ENCODE data around the gene RCL1. TPM values are rescaled to one million over a fixed set of nuclear protein-coding genes. Genes with fewer than 3 reads are reported as not detected.

Gene RCL1
- total RNA-seq, 4 donors from 2014 or later = 13.4 to 19.1 (median 14.9) TPM

DNA sequence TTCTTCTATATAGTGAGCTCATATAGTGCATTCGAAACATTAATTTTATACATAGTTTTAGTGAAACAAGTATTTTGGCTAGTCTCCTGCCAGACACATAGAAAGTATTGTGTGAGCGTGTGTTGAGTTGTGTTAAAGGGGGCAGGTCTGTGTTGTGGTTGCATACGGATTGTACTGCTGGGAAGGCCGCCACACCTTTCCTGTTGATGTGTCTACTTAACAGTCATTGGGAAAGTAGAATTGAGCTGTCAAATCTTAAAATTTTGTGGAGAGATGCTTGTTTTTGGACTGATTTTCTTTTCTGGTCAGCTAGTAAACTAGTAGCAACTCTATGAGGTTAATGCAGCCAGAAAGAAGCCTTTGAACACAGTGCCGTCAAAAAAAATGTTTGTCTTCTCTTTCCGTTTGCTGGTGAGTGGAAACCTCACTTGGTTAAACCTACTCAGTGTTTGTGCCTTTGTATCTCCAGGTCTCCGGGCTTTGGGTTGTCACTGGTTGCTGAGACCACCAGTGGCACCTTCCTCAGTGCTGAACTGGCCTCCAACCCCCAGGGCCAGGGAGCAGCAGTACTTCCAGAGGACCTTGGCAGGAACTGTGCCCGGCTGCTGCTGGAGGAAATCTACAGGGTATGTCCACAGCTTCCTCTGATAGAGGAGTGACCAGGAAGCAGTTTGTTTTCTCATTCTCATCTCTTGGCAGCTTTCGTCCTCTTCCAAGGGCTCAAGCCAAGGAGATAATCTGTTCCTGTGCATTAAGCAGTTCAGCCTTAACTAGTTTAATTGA lies 51.5 kb downstream of the RCL1 start:
- WGBS = 90% methylated on average over 8 of the region's 9 CpGs

DNA sequence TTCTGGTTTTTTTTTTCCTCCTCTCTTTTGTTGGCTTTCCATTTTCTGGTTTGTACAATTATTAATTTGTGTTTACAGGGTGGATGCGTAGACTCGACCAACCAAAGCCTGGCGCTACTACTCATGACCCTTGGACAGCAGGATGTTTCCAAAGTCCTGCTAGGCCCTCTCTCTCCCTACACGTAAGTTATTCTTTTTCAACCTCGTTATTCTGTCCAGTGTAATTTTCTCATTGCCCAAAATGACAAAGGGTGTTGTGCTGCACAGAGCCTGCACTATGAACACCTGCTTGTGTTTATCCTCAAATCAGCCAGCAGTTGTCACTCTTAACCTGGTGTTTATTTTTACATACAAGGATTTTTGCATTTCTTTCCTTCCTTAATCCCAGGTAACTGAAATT lies 56.6 kb downstream of the RCL1 start:
- Histone ChIP-seq H3K9me3 (no peaks in the 10 kb centered on the region), H3K4me3 (no peak overlapping the region), H3K27me3 (no peaks in the 10 kb centered on the region), H3K4me1 (no peaks in the 10 kb centered on the region), H3K36me3 (peaks cover 16 to 77% (median 46%) of the 10 kb centered on the region in 4 donors), H3K27ac (replicated peaks in 1 of 4) (no peak overlapping the region)
- intact Hi-C loops (cut with DNase I) = no loop called here
- no peak for TF ChIP-seq EP300 (IDR thresholded peaks at IDR 0.05)
- TF ChIP-seq, protein P1, sequence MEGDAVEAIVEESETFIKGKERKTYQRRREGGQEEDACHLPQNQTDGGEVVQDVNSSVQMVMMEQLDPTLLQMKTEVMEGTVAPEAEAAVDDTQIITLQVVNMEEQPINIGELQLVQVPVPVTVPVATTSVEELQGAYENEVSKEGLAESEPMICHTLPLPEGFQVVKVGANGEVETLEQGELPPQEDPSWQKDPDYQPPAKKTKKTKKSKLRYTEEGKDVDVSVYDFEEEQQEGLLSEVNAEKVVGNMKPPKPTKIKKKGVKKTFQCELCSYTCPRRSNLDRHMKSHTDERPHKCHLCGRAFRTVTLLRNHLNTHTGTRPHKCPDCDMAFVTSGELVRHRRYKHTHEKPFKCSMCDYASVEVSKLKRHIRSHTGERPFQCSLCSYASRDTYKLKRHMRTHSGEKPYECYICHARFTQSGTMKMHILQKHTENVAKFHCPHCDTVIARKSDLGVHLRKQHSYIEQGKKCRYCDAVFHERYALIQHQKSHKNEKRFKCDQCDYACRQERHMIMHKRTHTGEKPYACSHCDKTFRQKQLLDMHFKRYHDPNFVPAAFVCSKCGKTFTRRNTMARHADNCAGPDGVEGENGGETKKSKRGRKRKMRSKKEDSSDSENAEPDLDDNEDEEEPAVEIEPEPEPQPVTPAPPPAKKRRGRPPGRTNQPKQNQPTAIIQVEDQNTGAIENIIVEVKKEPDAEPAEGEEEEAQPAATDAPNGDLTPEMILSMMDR (IDR thresholded peaks at IDR 0.05) = no peak
- TF ChIP-seq POLR2A (IDR thresholded peaks at IDR 0.05; ENCODE audit: low read depth) = no peak
- TF ChIP-seq POLR2AphosphoS5 (IDR thresholded peaks at IDR 0.05) = no peak
- 89% methylated on average over 5 of the region's 5 CpGs for WGBS
- DNase-seq (ENCODE audit: extremely low spot score) = no peak

More for the DNA sequence above, 51.5 kb downstream of the RCL1 start:
- Histone ChIP-seq H3K27ac (replicated peaks in 1 of 4) (no peak overlapping the region), H3K9me3 (no peaks in the 10 kb centered on the region), H3K4me1 (no peaks in the 10 kb centered on the region), H3K27me3 (no peaks in the 10 kb centered on the region), H3K36me3 (peaks cover 4 to 57% (median 40%) of the 10 kb centered on the region in 4 donors), H3K4me3 (no peak overlapping the region)
- intact Hi-C loops (cut with DNase I) = no loop called here
- no peak for TF ChIP-seq POLR2A (IDR thresholded peaks at IDR 0.05; ENCODE audit: low read depth)
- DNase-seq (ENCODE audit: extremely low spot score) = no peak

DNA sequence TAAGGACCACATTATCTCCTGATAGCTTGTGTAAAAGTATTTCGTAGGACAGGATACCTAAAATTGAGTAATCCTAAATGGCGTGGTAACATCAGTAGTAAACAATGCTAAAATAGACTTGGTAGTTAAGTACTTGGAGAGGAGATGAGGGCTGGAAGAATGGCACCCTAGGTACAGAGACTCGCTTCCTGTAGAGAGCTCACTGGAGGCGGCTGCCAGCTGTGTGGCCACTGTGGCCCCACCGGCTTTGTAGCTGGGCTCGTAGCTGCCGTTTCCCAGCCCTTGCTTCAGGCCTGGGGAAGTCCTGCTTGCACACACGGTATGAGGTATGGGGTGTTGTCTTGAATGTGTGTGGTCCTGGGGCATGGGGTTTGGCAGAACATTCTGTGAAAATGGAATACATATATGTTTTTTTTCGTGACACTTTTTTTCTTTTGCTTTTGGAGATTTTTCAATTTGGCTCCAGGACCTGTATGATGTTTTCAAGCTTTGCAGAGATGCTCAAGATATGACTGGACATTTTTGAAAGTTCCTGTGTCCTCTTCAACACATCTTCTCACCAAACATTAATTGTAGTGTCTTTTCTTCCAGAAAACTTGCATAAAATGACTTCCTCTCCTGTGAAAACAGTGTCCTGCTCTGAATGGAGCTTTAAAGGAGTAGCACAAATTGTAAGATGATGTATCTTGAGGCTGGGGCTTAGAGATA lies 58.0 kb downstream of the RCL1 start:
- H3K9me3 ChIP-seq = no peaks in the 10 kb centered on the region
- peaks cover 12 to 66% (median 34%) of the 10 kb centered on the region in 4 donors for H3K36me3 ChIP-seq
- intact Hi-C loops (cut with DNase I) = no loop called here
- H3K27me3 ChIP-seq = no peaks in the 10 kb centered on the region
- 72% methylated on average over 9 of the region's 9 CpGs for WGBS
- peaks cover 0 to 7% (median 0%) of the 10 kb centered on the region in 4 donors for H3K4me1 ChIP-seq
- no peak overlapping the region for H3K27ac ChIP-seq (replicated peaks in 1 of 4)
- no peak for DNase-seq (ENCODE audit: extremely low spot score)
- TF ChIP-seq EP300 (IDR thresholded peaks at IDR 0.05) (no peak), POLR2A (IDR thresholded peaks at IDR 0.05; ENCODE audit: low read depth) (no peak), POLR2AphosphoS5 (IDR thresholded peaks at IDR 0.05) (no peak)
- TF ChIP-seq, protein P1 (IDR thresholded peaks at IDR 0.05) = no peak
- no peak overlapping the region for H3K4me3 ChIP-seq

DNA sequence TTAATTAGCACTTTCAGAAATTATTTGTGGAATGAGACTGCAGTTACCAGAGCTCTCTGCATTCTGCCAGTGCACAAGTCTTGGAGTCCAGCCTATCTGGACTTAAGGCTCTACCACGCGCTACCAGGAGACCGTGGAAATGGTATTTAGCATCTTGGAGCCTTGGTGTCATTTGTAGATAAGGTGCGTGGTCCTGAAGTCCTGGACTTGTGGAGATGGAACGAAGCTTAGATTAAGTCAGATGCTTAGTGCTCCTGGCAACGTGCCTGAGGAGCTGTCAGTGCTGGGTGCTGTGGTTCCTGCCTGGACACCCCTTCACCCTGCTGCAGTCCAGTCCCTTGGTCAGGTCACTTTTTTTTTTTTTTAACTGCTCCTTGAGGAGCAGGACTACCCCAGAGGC lies 59.7 kb downstream of the RCL1 start:
- 95% methylated on average over 6 of the region's 6 CpGs for WGBS
- no peak overlapping the region for H3K27ac ChIP-seq (replicated peaks in 1 of 4)
- H3K4me1 ChIP-seq = peaks cover 0 to 8% (median 0%) of the 10 kb centered on the region in 4 donors
- no peak for DNase-seq (ENCODE audit: extremely low spot score)
- TF ChIP-seq POLR2A (IDR thresholded peaks at IDR 0.05; ENCODE audit: low read depth) = no peak
- intact Hi-C loops (cut with DNase I) = no loop called here
- no peaks in the 10 kb centered on the region for H3K27me3 ChIP-seq
- H3K9me3 ChIP-seq = peaks cover 0 to 4% (median 0%) of the 10 kb centered on the region in 4 donors
- H3K4me3 ChIP-seq = no peak overlapping the region
- peaks cover 12 to 55% (median 26%) of the 10 kb centered on the region in 4 donors for H3K36me3 ChIP-seq

DNA sequence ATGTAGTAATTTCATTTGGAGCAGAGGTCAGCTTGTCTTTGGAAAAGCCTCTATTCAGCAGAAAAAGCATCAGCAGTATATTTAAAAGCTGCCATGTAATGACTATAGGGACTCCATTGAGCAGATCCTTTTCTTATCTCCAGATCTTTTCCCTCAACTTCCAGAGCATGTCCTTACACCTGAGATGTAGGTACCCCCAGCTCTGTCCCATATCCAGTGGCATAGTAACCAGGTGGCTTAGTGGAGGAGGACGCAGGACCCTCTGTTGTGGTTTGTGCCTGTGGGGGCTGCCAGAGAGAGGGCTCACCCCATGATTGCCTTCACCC lies 61.5 kb downstream of the RCL1 start:
- no peak for DNase-seq (ENCODE audit: extremely low spot score)
- 100% methylated on average over 1 of the region's 1 CpG for WGBS
- TF ChIP-seq POLR2AphosphoS5 (IDR thresholded peaks at IDR 0.05) = no peak
- TF ChIP-seq POLR2A (IDR thresholded peaks at IDR 0.05; ENCODE audit: low read depth) = no peak
- TF ChIP-seq, protein P1 (IDR thresholded peaks at IDR 0.05) = no peak
- TF ChIP-seq EP300 (IDR thresholded peaks at IDR 0.05) = no peak
- intact Hi-C loops (cut with DNase I) = no loop called here
- Histone ChIP-seq H3K9me3 (peaks cover 0 to 4% (median 0%) of the 10 kb centered on the region in 4 donors), H3K27ac (replicated peaks in 1 of 4) (no peak overlapping the region), H3K4me3 (no peak overlapping the region), H3K4me1 (peaks cover 0 to 8% (median 0%) of the 10 kb centered on the region in 4 donors), H3K27me3 (no peaks in the 10 kb centered on the region), H3K36me3 (peaks cover 12 to 58% (median 23%) of the 10 kb centered on the region in 4 donors)
